Measurements from ENCODE around the gene OCA2.
"Not testable (repeated sequence)": the region's sequence is repeated elsewhere in the genome, so short reads cannot be mapped to it uniquely, and the experiment has no call there.

The OCA2 gene

GRCh38 chr15:27866505-27867165 is 232.5 kb downstream of the OCA2 start:
- DNase-seq, result no peak

- no peak for DNase-seq
Measured at GRCh38 chr15:27865926-27866325, 233.2 kb downstream of the OCA2 start.

GRCh38 chr15:27865323-27865922 is 233.7 kb downstream of the OCA2 start:
- DNase-seq, result no peak

GRCh38 chr15:27864719-27865118 is 234.4 kb downstream of the OCA2 start:
- no peak for DNase-seq

- no peak for DNase-seq
Measured at GRCh38 chr15:27864086-27864485, 235.0 kb downstream of the OCA2 start.

GRCh38 chr15:27863000-27863399 is 236.1 kb downstream of the OCA2 start:
- DNase-seq, result no peak

- no peak for DNase-seq
Measured at GRCh38 chr15:27861171-27861570, 237.9 kb downstream of the OCA2 start.

GRCh38 chr15:27855137-27855536 is 244.0 kb downstream of the OCA2 start:
- DNase-seq, result no peak

- no peak for DNase-seq
Measured at GRCh38 chr15:27854601-27855000, 244.5 kb downstream of the OCA2 start.

GRCh38 chr15:27853624-27854455 is 245.3 kb downstream of the OCA2 start:
- no peak for DNase-seq

- DNase-seq, result no peak
Measured at GRCh38 chr15:27851858-27852210, 247.3 kb downstream of the OCA2 start.

- no peak for DNase-seq
Measured at GRCh38 chr15:27850981-27851857, 247.9 kb downstream of the OCA2 start.

- DNase-seq, result no peak
Measured at GRCh38 chr15:27850050-27850449, 249.1 kb downstream of the OCA2 start.

GRCh38 chr15:27848936-27849335 is 250.2 kb downstream of the OCA2 start:
- not testable (repeated sequence) for DNase-seq

GRCh38 chr15:27847775-27848710 is 251.1 kb downstream of the OCA2 start:
- DNase-seq, result no peak

GRCh38 chr15:27846722-27847395 is 252.3 kb downstream of the OCA2 start:
- DNase-seq, result no peak

GRCh38 chr15:27845535-27846369 is 253.4 kb downstream of the OCA2 start:
- no peak for DNase-seq

GRCh38 chr15:27844018-27844666 is 255.0 kb downstream of the OCA2 start:
- no peak for DNase-seq

GRCh38 chr15:27843146-27843545 is 256.0 kb downstream of the OCA2 start:
- no peak for DNase-seq

GRCh38 chr15:27842526-27842925 is 256.6 kb downstream of the OCA2 start:
- DNase-seq, result no peak

Data from DMS53 (cell line).